ENCODE data around the gene CCDC12. TPM values are rescaled to one million over a fixed set of nuclear protein-coding genes. Genes with fewer than 3 reads are reported as not detected.

CCDC12 gene
- total RNA-seq, 2 experiments from 2014 or later, result 58.6 to 60.0 TPM

DNA sequence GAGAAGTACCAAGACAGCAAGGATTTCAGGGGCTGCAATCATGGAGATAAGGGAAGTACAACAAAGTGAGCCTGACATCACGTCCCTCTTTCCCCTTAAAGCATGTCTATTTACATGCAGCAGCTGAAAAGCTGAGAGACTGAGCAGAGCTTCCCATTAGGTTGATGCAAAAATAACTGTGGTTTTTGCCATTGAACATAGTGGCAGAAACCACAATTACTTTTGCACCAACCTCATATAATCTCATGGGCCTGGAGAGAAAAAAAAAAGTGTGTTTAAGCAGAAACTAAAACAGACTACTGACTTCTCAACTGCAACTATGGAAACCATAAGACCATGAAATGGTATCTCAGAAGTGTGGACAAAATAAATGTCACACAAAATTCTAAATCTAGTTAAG lies 48.3 kb downstream of the CCDC12 start:
- peak overlapping the region; percentile 66 for H3K27ac Mint-ChIP-seq
- ATAC-seq (ENCODE audit: low read depth), result no peak
- no peaks in the 10 kb centered on the region for H3K27me3 Mint-ChIP-seq
- peaks cover 34% of the 10 kb centered on the region for H3K36me3 Mint-ChIP-seq
- H3K4me1 Mint-ChIP-seq, result peaks cover 61% of the 10 kb centered on the region
- no peak overlapping the region for H3K4me3 Mint-ChIP-seq
- no peak for DNase-seq
- peaks cover 5% of the 10 kb centered on the region for H3K9me3 Mint-ChIP-seq
- POLR2A ChIA-PET, result interaction anchor here (0.6 to 3.1 kb wide), 4 partner anchors 19 to 521 kb away, joined by 3 to 13 read pairs (median 4); no protein-coding TSS in a partner anchor

DNA sequence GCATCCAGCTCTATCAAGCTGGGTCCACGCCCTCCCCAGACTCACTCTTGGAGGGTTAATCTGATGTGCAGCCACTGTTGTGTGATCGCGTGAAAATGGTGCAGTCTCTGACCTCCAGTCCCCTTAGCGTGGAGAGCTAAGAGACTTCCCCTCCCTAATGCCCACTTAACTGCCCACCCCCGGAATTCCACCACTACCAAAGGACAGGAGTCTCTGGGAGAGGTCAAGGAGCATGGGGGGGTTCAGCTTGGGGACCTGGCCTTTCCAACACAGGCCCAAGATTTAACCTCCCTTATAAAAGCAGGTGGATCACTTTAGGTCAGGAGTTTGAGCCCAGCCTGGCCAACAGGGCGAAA lies 48.8 kb downstream of the CCDC12 start:
- POLR2A ChIA-PET, result interaction anchor here (0.6 to 3.1 kb wide), 4 partner anchors 19 to 522 kb away, joined by 3 to 13 read pairs (median 4); no protein-coding TSS in a partner anchor
- H3K36me3 Mint-ChIP-seq, result peaks cover 37% of the 10 kb centered on the region
- DNase-seq (no peak), ATAC-seq (ENCODE audit: low read depth) (no peak)
- H3K27ac Mint-ChIP-seq, result peak overlapping the region; percentile 90
- no peak overlapping the region for H3K4me3 Mint-ChIP-seq
- no peaks in the 10 kb centered on the region for H3K27me3 Mint-ChIP-seq
- peaks cover 64% of the 10 kb centered on the region for H3K4me1 Mint-ChIP-seq
- H3K9me3 Mint-ChIP-seq, result peaks cover 5% of the 10 kb centered on the region

GRCh38 chr3:46926871-46927717 lies 49.5 kb downstream of the CCDC12 start:
- Mint-ChIP-seq H3K27ac (peak overlapping the region; percentile 90), H3K36me3 (peaks cover 37% of the 10 kb centered on the region), H3K4me1 (peaks cover 58% of the 10 kb centered on the region), H3K9me3 (peaks cover 5% of the 10 kb centered on the region), H3K27me3 (no peaks in the 10 kb centered on the region), H3K4me3 (peak overlapping the region; percentile 61)
- DNase-seq (no peak), ATAC-seq (ENCODE audit: low read depth) (peak; percentile 77)
- POLR2A ChIA-PET, result interaction anchor here (0.6 to 3.1 kb wide), 5 partner anchors 20 to 523 kb away, joined by 3 to 13 read pairs (median 3); partner anchors contain the start of genes NBEAL2 and PTPN23

- peak overlapping the region; percentile 32 for H3K4me3 Mint-ChIP-seq
- ATAC-seq (ENCODE audit: low read depth) (no peak), DNase-seq (no peak)
- H3K27ac Mint-ChIP-seq, result peak overlapping the region; percentile 90
- H3K27me3 Mint-ChIP-seq, result no peaks in the 10 kb centered on the region
- POLR2A ChIA-PET, result interaction anchor here (0.6 to 3.1 kb wide), 5 partner anchors 20 to 454 kb away, joined by 3 to 13 read pairs (median 3); partner anchors contain the start of genes NBEAL2 and PTPN23
- H3K9me3 Mint-ChIP-seq, result peaks cover 5% of the 10 kb centered on the region
- H3K4me1 Mint-ChIP-seq, result peaks cover 52% of the 10 kb centered on the region
- peaks cover 37% of the 10 kb centered on the region for H3K36me3 Mint-ChIP-seq
Observed at GRCh38 chr3:46926447-46926846, 50.1 kb downstream of the CCDC12 start.

GRCh38 chr3:46926039-46926438 lies 50.5 kb downstream of the CCDC12 start:
- Mint-ChIP-seq H3K27ac (peak overlapping the region; percentile 90), H3K27me3 (no peaks in the 10 kb centered on the region), H3K4me1 (peaks cover 49% of the 10 kb centered on the region), H3K4me3 (no peak overlapping the region), H3K9me3 (peaks cover 5% of the 10 kb centered on the region), H3K36me3 (peaks cover 35% of the 10 kb centered on the region)
- no peak for ATAC-seq (ENCODE audit: low read depth)
- POLR2A ChIA-PET, result interaction anchor here (0.7 to 3.1 kb wide), 3 partner anchors 21 to 455 kb away, joined by 3 to 13 read pairs (median 3); partner anchors contain the start of gene PTPN23
- DNase-seq, result no peak

GRCh38 chr3:46925585-46925934 lies 51.0 kb downstream of the CCDC12 start:
- peaks cover 5% of the 10 kb centered on the region for H3K9me3 Mint-ChIP-seq
- H3K4me3 Mint-ChIP-seq, result no peak overlapping the region
- ATAC-seq (ENCODE audit: low read depth) (no peak), DNase-seq (no peak)
- H3K4me1 Mint-ChIP-seq, result peaks cover 44% of the 10 kb centered on the region
- peak overlapping the region; percentile 90 for H3K27ac Mint-ChIP-seq
- H3K27me3 Mint-ChIP-seq, result no peaks in the 10 kb centered on the region
- POLR2A ChIA-PET, result interaction anchor here (0.7 kb wide), 1 partner anchor 83 kb away, joined by 3 read pairs; no protein-coding TSS in a partner anchor
- peaks cover 31% of the 10 kb centered on the region for H3K36me3 Mint-ChIP-seq

- Mint-ChIP-seq H3K9me3 (peaks cover 5% of the 10 kb centered on the region), H3K4me3 (no peak overlapping the region), H3K4me1 (peaks cover 45% of the 10 kb centered on the region), H3K27me3 (no peaks in the 10 kb centered on the region), H3K27ac (peak overlapping the region; percentile 56), H3K36me3 (peaks cover 32% of the 10 kb centered on the region)
- no peak for ATAC-seq (ENCODE audit: low read depth)
- POLR2A ChIA-PET, result no interaction called here
- DNase-seq, result peak; percentile 22
Observed at GRCh38 chr3:46924921-46925584, 51.5 kb downstream of the CCDC12 start.

DNA sequence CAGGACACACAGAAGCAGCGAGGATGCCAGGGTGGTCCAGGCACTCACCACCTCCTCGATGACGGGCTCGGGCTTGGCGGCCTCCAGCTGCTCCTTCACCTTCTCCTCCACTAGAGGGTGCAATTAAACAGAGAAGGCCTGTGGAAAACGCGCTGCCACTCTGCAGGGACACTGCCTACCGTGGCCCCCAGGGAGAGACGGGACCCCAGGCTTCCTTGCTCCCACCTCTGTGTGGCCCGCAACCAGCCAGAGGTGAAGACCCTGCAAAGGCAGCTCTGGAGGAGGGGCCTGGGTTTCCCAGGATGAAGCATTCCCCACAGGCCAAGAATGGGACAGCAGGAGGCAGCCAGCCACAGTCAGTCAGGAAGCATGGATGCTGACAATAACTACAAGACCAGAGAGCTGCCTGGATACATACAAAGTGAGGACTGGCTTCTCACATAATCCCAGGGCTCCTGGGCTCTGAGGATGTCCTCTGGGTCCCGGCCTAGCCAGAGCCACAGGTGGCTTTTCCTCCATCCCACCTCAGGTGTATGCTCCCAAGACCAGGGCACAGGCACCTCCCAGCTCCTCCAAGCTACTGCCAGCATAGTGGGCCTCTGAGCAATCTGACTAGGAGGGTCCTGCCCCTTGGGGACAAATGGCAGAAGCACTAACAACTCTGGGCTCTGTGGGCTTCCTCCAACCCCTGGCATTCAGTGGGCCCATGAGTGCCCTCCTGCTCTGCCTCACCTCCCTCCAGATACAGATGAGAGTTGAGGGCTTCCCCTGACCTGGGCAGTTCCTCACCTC lies 52.8 kb downstream of the CCDC12 start:
- H3K36me3 Mint-ChIP-seq, result peaks cover 33% of the 10 kb centered on the region
- peaks cover 3% of the 10 kb centered on the region for H3K9me3 Mint-ChIP-seq
- ATAC-seq (ENCODE audit: low read depth) (peak; percentile 25), DNase-seq (peak; percentile 48)
- H3K27ac Mint-ChIP-seq, result peak overlapping the region; percentile 81
- POLR2A ChIA-PET, result interaction anchor here (0.5 kb wide), 1 partner anchor 20 kb away, joined by 3 read pairs; no protein-coding TSS in a partner anchor
- no peaks in the 10 kb centered on the region for H3K27me3 Mint-ChIP-seq
- H3K4me3 Mint-ChIP-seq, result no peak overlapping the region
- H3K4me1 Mint-ChIP-seq, result peaks cover 44% of the 10 kb centered on the region

- H3K4me3 Mint-ChIP-seq, result no peak overlapping the region
- DNase-seq, result peak; percentile 1
- no peaks in the 10 kb centered on the region for H3K9me3 Mint-ChIP-seq
- no peaks in the 10 kb centered on the region for H3K27me3 Mint-ChIP-seq
- ATAC-seq (ENCODE audit: low read depth), result no peak
- peaks cover 33% of the 10 kb centered on the region for H3K36me3 Mint-ChIP-seq
- peaks cover 41% of the 10 kb centered on the region for H3K4me1 Mint-ChIP-seq
- POLR2A ChIA-PET, result interaction anchor here (0.5 to 1.5 kb wide), 2 partner anchors 20 to 86 kb away, joined by 3 read pairs; no protein-coding TSS in a partner anchor
- H3K27ac Mint-ChIP-seq, result peak overlapping the region; percentile 81
Observed at GRCh38 chr3:46922871-46923558, 53.5 kb downstream of the CCDC12 start.

DNA sequence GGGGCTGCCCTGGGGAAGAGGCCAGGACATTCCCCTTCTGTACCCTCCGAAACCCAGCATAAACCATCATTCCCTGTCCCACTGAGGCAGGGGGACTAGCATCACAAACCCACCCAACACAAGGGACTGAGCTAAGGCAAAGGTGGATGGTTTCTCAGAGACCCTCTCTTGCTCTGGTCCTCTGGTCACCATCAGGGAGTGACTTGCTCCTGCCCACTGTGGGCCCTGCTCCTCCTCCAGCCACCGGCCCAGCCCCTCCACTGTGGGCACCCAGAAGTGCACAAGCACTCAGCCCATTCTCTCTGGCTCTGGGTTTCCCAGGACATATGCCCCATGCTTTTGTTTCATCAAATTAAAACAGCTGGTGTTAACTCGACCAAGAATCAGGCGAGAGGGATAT lies 54.1 kb downstream of the CCDC12 start:
- no peak for ATAC-seq (ENCODE audit: low read depth)
- Mint-ChIP-seq H3K4me1 (peaks cover 36% of the 10 kb centered on the region), H3K9me3 (peaks cover 2% of the 10 kb centered on the region), H3K4me3 (no peak overlapping the region), H3K36me3 (peaks cover 39% of the 10 kb centered on the region), H3K27ac (no peak overlapping the region), H3K27me3 (no peaks in the 10 kb centered on the region)
- POLR2A ChIA-PET, result interaction anchor here (1.5 kb wide), 1 partner anchor 87 kb away, joined by 3 read pairs; no protein-coding TSS in a partner anchor
- DNase-seq, result peak; percentile 2

DNA sequence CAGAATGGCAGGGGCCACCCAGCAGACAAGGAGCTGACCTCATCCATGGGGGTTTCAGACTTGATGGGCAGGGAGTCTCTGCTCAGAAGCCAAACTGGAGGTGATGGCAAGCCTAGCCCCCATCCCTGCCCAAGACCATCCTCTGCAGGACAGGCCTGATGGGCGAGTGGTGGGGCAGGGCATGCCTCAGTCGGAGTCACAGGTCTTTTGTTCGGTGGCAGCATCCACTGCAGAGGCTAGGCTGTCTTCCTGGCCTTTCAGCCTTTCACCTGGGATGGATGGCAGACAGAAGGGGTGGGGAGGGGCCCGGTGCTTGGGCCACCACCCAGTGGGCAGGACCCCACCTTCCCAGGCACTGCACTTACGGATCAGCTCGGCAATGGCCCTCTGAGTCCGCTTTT lies 54.7 kb downstream of the CCDC12 start:
- peaks cover 32% of the 10 kb centered on the region for H3K4me1 Mint-ChIP-seq
- H3K9me3 Mint-ChIP-seq, result peaks cover 2% of the 10 kb centered on the region
- H3K27me3 Mint-ChIP-seq, result no peaks in the 10 kb centered on the region
- ATAC-seq (ENCODE audit: low read depth) (no peak), DNase-seq (no peak)
- peaks cover 40% of the 10 kb centered on the region for H3K36me3 Mint-ChIP-seq
- POLR2A ChIA-PET, result interaction anchor here (1.5 kb wide), 1 partner anchor 87 kb away, joined by 3 read pairs; no protein-coding TSS in a partner anchor
- no peak overlapping the region for H3K27ac Mint-ChIP-seq
- no peak overlapping the region for H3K4me3 Mint-ChIP-seq

GRCh38 chr3:46921041-46921440 lies 55.5 kb downstream of the CCDC12 start:
- ATAC-seq (ENCODE audit: low read depth) (no peak), DNase-seq (no peak)
- POLR2A ChIA-PET, result no interaction called here
- Mint-ChIP-seq H3K27me3 (no peaks in the 10 kb centered on the region), H3K36me3 (peaks cover 44% of the 10 kb centered on the region), H3K4me3 (no peak overlapping the region), H3K9me3 (peaks cover 2% of the 10 kb centered on the region), H3K27ac (no peak overlapping the region), H3K4me1 (peaks cover 25% of the 10 kb centered on the region)

Data from activated naive CD8-positive, alpha-beta T cell treated with anti-CD3 and anti-CD28 coated beads, Interleukin-2, amount 10 ng/mL, durations not matched to agents 7 days and 5 days (primary cell).